HepG2 (cell line): ENCODE data around the gene CRYM. TPM values are rescaled to one million over a fixed set of nuclear protein-coding genes. Genes with fewer than 3 reads are reported as not detected.

Experiments used
- ATF5 ChIP-seq: sonication (generic); formaldehyde crosslinking; IDR thresholded peaks from 2 replicates; pipeline ENCODE4 v1.4.0; 2020; ENCODE audit warnings: mild to moderate bottlenecking, low read depth, missing genetic modification reagents
- CBFB ChIP-seq: sonication (generic); formaldehyde crosslinking; IDR thresholded peaks from 2 replicates; pipeline ENCODE4 v1.4.0; 2020; ENCODE audit warnings: missing genetic modification reagents
- CBX2 ChIP-seq, 2 experiments: fragments of 200-600 bp in 1 of 2; sonication (generic); formaldehyde crosslinking in 1 of 2; IDR thresholded peaks; 2 replicates each; pipeline versions ENCODE4 v1.7.0 to v1.8.1; 2018 to 2022; ENCODE audit warnings: low read depth in 2 of 2, low read length in 1 of 2, mild to moderate bottlenecking in 1 of 2, missing genetic modification reagents in 1 of 2
- GMEB1 ChIP-seq: sonication (generic); formaldehyde crosslinking; IDR thresholded peaks from 2 replicates; pipeline ENCODE4 v1.5.1; 2020; ENCODE audit warnings: missing genetic modification reagents, mild to moderate bottlenecking, borderline replicate concordance
- HMG20B ChIP-seq: conservative IDR thresholded peaks from 2 replicates; pipeline ENCODE4 v1.6.1; 2016; ENCODE audit warnings: missing genetic modification reagents, missing compliant biosample characterization
- KLF16 ChIP-seq, 2 experiments: sonication (generic) in 1 of 2; formaldehyde crosslinking in 1 of 2; IDR thresholded peaks; 2 replicates each; pipeline versions ENCODE4 v1.6.1 to v1.8.0; 2016 to 2023; ENCODE audit warnings: missing genetic modification reagents in 2 of 2, missing compliant biosample characterization in 1 of 2
- PCBP2 ChIP-seq: fragments of 200-400 bp; formaldehyde crosslinking; optimal IDR thresholded peaks from 2 replicates; pipeline ENCODE3; 2018; ENCODE audit warnings: low read length, low read depth; ENCODE audit not compliant: poor library complexity, severe bottlenecking
- PLRG1 ChIP-seq: fragments of 450-650 bp; conservative IDR thresholded peaks from 2 replicates; pipeline ENCODE4 v1.6.1; 2016
- SPEN ChIP-seq: sonication (generic); formaldehyde crosslinking; IDR thresholded peaks from 2 replicates; pipeline ENCODE4 v1.5.1; 2020; ENCODE audit warnings: low read depth, mild to moderate bottlenecking, missing genetic modification reagents
- SRSF4 ChIP-seq: fragments of 200-400 bp; formaldehyde crosslinking; IDR thresholded peaks from one replicate; pipeline ENCODE4 v1.6.1; 2018; ENCODE audit warnings: mild to moderate bottlenecking, low read depth, low read length, moderate library complexity; ENCODE audit not compliant: poor library complexity, severe bottlenecking
- ZNF142 ChIP-seq: sonication (generic); formaldehyde crosslinking; IDR thresholded peaks from 2 replicates; pipeline ENCODE4 v1.4.0; 2020; ENCODE audit warnings: missing genetic modification reagents
- ZNF143 ChIP-seq: sonication (generic); formaldehyde crosslinking; IDR thresholded peaks from 2 replicates; pipeline ENCODE4 v1.4.0; 2020; ENCODE audit warnings: missing genetic modification reagents
- ZNF235 ChIP-seq: sonication (generic); formaldehyde crosslinking; IDR thresholded peaks from 2 replicates; pipeline ENCODE4 v1.8.1; 2023; ENCODE audit warnings: mild to moderate bottlenecking, missing genetic modification reagents, borderline replicate concordance
- ZNF562 ChIP-seq: sonication (generic); formaldehyde crosslinking; IDR thresholded peaks from 2 replicates; pipeline ENCODE4 v1.8.0; 2022; ENCODE audit warnings: missing genetic modification reagents, borderline replicate concordance
- ZNF629 ChIP-seq: sonication (generic); formaldehyde crosslinking; conservative IDR thresholded peaks from 2 replicates; pipeline ENCODE4 v1.5.0; 2020; ENCODE audit warnings: missing genetic modification reagents
- ZNF674 ChIP-seq: sonication (generic); formaldehyde crosslinking; IDR thresholded peaks from 2 replicates; pipeline ENCODE4 v1.5.0; 2020; ENCODE audit warnings: low read depth, mild to moderate bottlenecking, missing genetic modification reagents
- polyA plus RNA-seq, 8 experiments: library from polyadenylated mRNA; depleted of rRNA in 3 of 8; stranded (reverse) in 7 of 8; unstranded in 1 of 8; fragments of >200 nt; fragmentation: Illumina TruSeq in 4 of 8; extraction: Trizol in 4 of 8; gene quantifications; 2 replicates each; pipeline versions ENCODE4 v1.2.1 to v1.2.3, GENCODE V29; 2011 to 2016; ENCODE audit warnings: low read depth in 4 of 8, missing spikeins in 1 of 8, mixed read lengths in 1 of 8; ENCODE audit not compliant: insufficient read depth in 1 of 8
- total RNA-seq, 5 experiments: library from RNA; depleted of rRNA; stranded (reverse); fragments of >200 nt; fragmentation: Illumina TruSeq; extraction: Trizol; gene quantifications; 2 replicates each; pipeline ENCODE4 v1.2.3, GENCODE V29; 2016; ENCODE audit warnings: low read depth in 1 of 5
- TF ChIP-seq, protein P1 (sequence below): IDR thresholded peaks from 2 replicates; pipeline ENCODE4 v1.6.1; 2016
- TF ChIP-seq, protein P2 (sequence below): IDR thresholded peaks from 2 replicates; pipeline ENCODE4 v1.6.1; 2016; ENCODE audit warnings: missing compliant biosample characterization, missing genetic modification reagents, borderline replicate concordance

Gene CRYM
- total and polyA plus RNA-seq, 2 of the 13 experiments (the other 11 are each of a cell fraction or from before 2014, with no cell fraction given) = 1.9 to 2.2 TPM

GRCh38 chr16:21283521-21284289, 5.6 kb upstream of the CRYM start (continued):
- TF ChIP-seq SPEN (CRISPR knock-in tag) (no peak), ZNF629 (CRISPR knock-in tag) (no peak), GMEB1 (CRISPR knock-in tag) (no peak; the same call in 1 of the 2 replicates), SRSF4 (no peak), PCBP2 (no peak), ZNF562 (CRISPR knock-in tag) (no peak), PLRG1 (no peak), ATF5 (CRISPR knock-in tag) (no peak), HMG20B (CRISPR knock-in tag) (no peak), ZNF142 (0 out of 2 replicates have a peak, but pooled peaks have one; percentile 69), ZNF235 (CRISPR knock-in tag) (no peak), ZNF674 (no peak), CBX2 (IDR thresholded peaks at IDR 0.05; ENCODE audit: low read depth, low read length) (peak; percentile 24; the same call in 1 of the 2 replicates), CBX2 (CRISPR knock-in tag; IDR thresholded peaks at IDR 0.05; ENCODE audit: low read depth) (peak; percentile 79; the same call in 1 of the 2 replicates), CBFB (CRISPR knock-in tag) (peak; percentile 69; the same call in 1 of the 2 replicates), KLF16 (CRISPR knock-in tag; IDR thresholded peaks at IDR 0.05) (peak in 1 of 2 experiments; percentile 61; a peak in 1 of 4 replicates), ZNF143 (CRISPR knock-in tag) (no peak; the same call in 1 of the 2 replicates)
- TF ChIP-seq, protein P1, sequence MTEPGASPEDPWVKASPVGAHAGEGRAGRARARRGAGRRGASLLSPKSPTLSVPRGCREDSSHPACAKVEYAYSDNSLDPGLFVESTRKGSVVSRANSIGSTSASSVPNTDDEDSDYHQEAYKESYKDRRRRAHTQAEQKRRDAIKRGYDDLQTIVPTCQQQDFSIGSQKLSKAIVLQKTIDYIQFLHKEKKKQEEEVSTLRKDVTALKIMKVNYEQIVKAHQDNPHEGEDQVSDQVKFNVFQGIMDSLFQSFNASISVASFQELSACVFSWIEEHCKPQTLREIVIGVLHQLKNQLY (CRISPR knock-in tag) = no peak
- TF ChIP-seq, protein P2, sequence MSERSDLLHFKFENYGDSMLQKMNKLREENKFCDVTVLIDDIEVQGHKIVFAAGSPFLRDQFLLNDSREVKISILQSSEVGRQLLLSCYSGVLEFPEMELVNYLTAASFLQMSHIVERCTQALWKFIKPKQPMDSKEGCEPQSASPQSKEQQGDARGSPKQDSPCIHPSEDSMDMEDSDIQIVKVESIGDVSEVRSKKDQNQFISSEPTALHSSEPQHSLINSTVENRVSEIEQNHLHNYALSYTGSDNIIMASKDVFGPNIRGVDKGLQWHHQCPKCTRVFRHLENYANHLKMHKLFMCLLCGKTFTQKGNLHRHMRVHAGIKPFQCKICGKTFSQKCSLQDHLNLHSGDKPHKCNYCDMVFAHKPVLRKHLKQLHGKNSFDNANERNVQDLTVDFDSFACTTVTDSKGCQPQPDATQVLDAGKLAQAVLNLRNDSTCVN = no peak; the same call in 1 of the 2 replicates
